Measurements from ENCODE around the gene PBX3. TPM values are rescaled to one million over a fixed set of nuclear protein-coding genes. Genes with fewer than 3 reads are reported as not detected.

PBX3 gene
- total RNA-seq, 3 donors from 2014 or later (not counting 1 experiment from before 2014, with no cell fraction given) = 42.1 to 46.9 (median 44.6) TPM

GRCh38 chr9:125745682-125746016, 1.5 kb upstream of the PBX3 start:
- intact Hi-C loops (cut with micrococcal nuclease) = loop anchor here (5.0 kb wide), 1 partner anchor 38 kb away; the partner anchor contains the start of gene MAPKAP1
- DNase-seq (no peak), ATAC-seq (no peak)
- peak overlapping the region; percentile 82 for H3K4me3 ChIP-seq (ENCODE audit: low read length)
- no peaks in the 10 kb centered on the region for H3K27me3 ChIP-seq (ENCODE audit: control insufficient read depth, insufficient read depth, low read length)
- H3K9me3 ChIP-seq (ENCODE audit: control insufficient read depth, insufficient read depth, low read length) = no peaks in the 10 kb centered on the region
- 32% methylated on average over 6 of the region's 6 CpGs for WGBS (ENCODE audit: insufficient coverage)
- H3K4me1 ChIP-seq (ENCODE audit: control insufficient read depth, insufficient read depth, low read length) = peaks cover 13% of the 10 kb centered on the region
- H3K27ac ChIP-seq (ENCODE audit: low read length) = peak overlapping the region; percentile 31
- TF ChIP-seq CTCF (IDR thresholded peaks at IDR 0.05) = no peak
- Mint-ChIP-seq H3K27ac (peak overlapping the region; percentile 88 to 91), H3K9me3 (no peaks in the 10 kb centered on the region), H3K4me1 (peaks cover 29 to 33% of the 10 kb centered on the region in 2 donors), H3K36me3 (no peaks in the 10 kb centered on the region), H3K27me3 (ENCODE audit: low read depth in 2 of 2) (no peaks in the 10 kb centered on the region), H3K4me3 (peak overlapping the region; percentile 94)
- H3K36me3 ChIP-seq (ENCODE audit: control insufficient read depth, insufficient read depth, low read length) = peaks cover under 1% of the 10 kb centered on the region

- Mint-ChIP-seq H3K9me3 (no peaks in the 10 kb centered on the region), H3K4me3 (peak overlapping the region; percentile 94), H3K36me3 (no peaks in the 10 kb centered on the region), H3K4me1 (peaks cover 32 to 36% of the 10 kb centered on the region in 2 donors), H3K27ac (peak overlapping the region; percentile 88 to 91), H3K27me3 (ENCODE audit: low read depth in 2 of 2) (no peaks in the 10 kb centered on the region)
- intact Hi-C loops (cut with micrococcal nuclease) = loop anchor here (5.0 kb wide), 1 partner anchor 39 kb away; the partner anchor contains the start of gene MAPKAP1
- Histone ChIP-seq H3K27me3 (ENCODE audit: control insufficient read depth, insufficient read depth, low read length) (no peaks in the 10 kb centered on the region), H3K4me1 (ENCODE audit: control insufficient read depth, insufficient read depth, low read length) (peaks cover 13% of the 10 kb centered on the region), H3K4me3 (ENCODE audit: low read length) (peak overlapping the region; percentile 82), H3K9me3 (ENCODE audit: control insufficient read depth, insufficient read depth, low read length) (no peaks in the 10 kb centered on the region), H3K36me3 (ENCODE audit: control insufficient read depth, insufficient read depth, low read length) (peaks cover 3% of the 10 kb centered on the region), H3K27ac (ENCODE audit: low read length) (peak overlapping the region; percentile 63)
- no peak for TF ChIP-seq CTCF (IDR thresholded peaks at IDR 0.05)
- DNase-seq (peak; percentile 92 to 95), ATAC-seq (peak; percentile 84 to 95 (median 87))
- under 1% methylated on average over 79 of the region's 79 CpGs for WGBS (ENCODE audit: insufficient coverage)
These were observed 978 bp upstream of the PBX3 start for GRCh38 chr9:125746017-125746773.

- no peak for DNase-seq
- intact Hi-C loops (cut with micrococcal nuclease) = loop anchor here (5.0 kb wide), 1 partner anchor 39 kb away; the partner anchor contains the start of gene MAPKAP1
- 0% methylated on average over 46 of the region's 46 CpGs for WGBS (ENCODE audit: insufficient coverage)
- no peak for TF ChIP-seq CTCF (IDR thresholded peaks at IDR 0.05)
- H3K36me3 ChIP-seq (ENCODE audit: control insufficient read depth, insufficient read depth, low read length) = peaks cover 4% of the 10 kb centered on the region
- peak in 2 of 3 donors; percentile 5 to 8 for ATAC-seq
- H3K4me3 ChIP-seq (ENCODE audit: low read length) = no peak overlapping the region
- no peak overlapping the region for H3K27ac ChIP-seq (ENCODE audit: low read length)
- Mint-ChIP-seq H3K9me3 (no peaks in the 10 kb centered on the region), H3K36me3 (no peaks in the 10 kb centered on the region), H3K4me1 (peaks cover 32 to 36% of the 10 kb centered on the region in 2 donors), H3K27ac (no peak overlapping the region), H3K27me3 (ENCODE audit: low read depth in 2 of 2) (no peaks in the 10 kb centered on the region), H3K4me3 (peak overlapping the region; percentile 94)
- H3K27me3 ChIP-seq (ENCODE audit: control insufficient read depth, insufficient read depth, low read length) = no peaks in the 10 kb centered on the region
- no peaks in the 10 kb centered on the region for H3K9me3 ChIP-seq (ENCODE audit: control insufficient read depth, insufficient read depth, low read length)
- peaks cover 13% of the 10 kb centered on the region for H3K4me1 ChIP-seq (ENCODE audit: control insufficient read depth, insufficient read depth, low read length)
These were observed 460 bp upstream of the PBX3 start for GRCh38 chr9:125746774-125747052.

All from natural killer cell (primary cell).